Midbrain (tissue), 1 donor: Measurements from ENCODE around the gene ASCL1.
A peak's percentile ranks its signal among the peaks of the same experiment; 100 is the strongest.

Experiments
- DNase-seq: peaks from one replicate; lab custom pipeline; 2025; lab: John Stamatoyannopoulos, UW

Gene ASCL1

GRCh38 chr12:102957339-102958050 lies at the start of gene ASCL1:
Gene ASCL1 (plus strand): TSS chr12:102957674. CDS start chr12:102958245, 571 bp downstream.
- DNase-seq: peak; percentile 34

- DNase-seq: no peak
Measured at GRCh38 chr12:102907918-102908317, 49.6 kb upstream of the ASCL1 start.

GRCh38 chr12:102910137-102910536 lies 47.3 kb upstream of the ASCL1 start:
- DNase-seq: no peak

- no peak for DNase-seq
Measured at GRCh38 chr12:102910792-102911191, 46.7 kb upstream of the ASCL1 start.

- DNase-seq: no peak
Measured at GRCh38 chr12:102911320-102911719, 46.2 kb upstream of the ASCL1 start.

GRCh38 chr12:102912258-102912657 lies 45.2 kb upstream of the ASCL1 start:
- no peak for DNase-seq

GRCh38 chr12:102913453-102914226 lies 43.8 kb upstream of the ASCL1 start:
- DNase-seq: no peak

- DNase-seq: no peak
Measured at GRCh38 chr12:102916252-102917025, 41.0 kb upstream of the ASCL1 start.

GRCh38 chr12:102917026-102917787 lies 40.3 kb upstream of the ASCL1 start, which contains the start of gene PAH:
Gene PAH (minus strand): TSS chr12:102917244. CDS start chr12:102917130, 114 bp downstream.
- no peak for DNase-seq

GRCh38 chr12:102918840-102919239 lies 38.6 kb upstream of the ASCL1 start:
- no peak for DNase-seq

GRCh38 chr12:102920271-102920670 lies 37.2 kb upstream of the ASCL1 start:
- DNase-seq: no peak

- DNase-seq: no peak
Measured at GRCh38 chr12:102921240-102921639, 36.2 kb upstream of the ASCL1 start.

- no peak for DNase-seq
Measured at GRCh38 chr12:102927220-102927619, 30.3 kb upstream of the ASCL1 start.

GRCh38 chr12:102933168-102933567 lies 24.3 kb upstream of the ASCL1 start:
- no peak for DNase-seq

GRCh38 chr12:102939059-102939458 lies 18.4 kb upstream of the ASCL1 start:
- no peak for DNase-seq

GRCh38 chr12:102939670-102940222 lies 17.7 kb upstream of the ASCL1 start:
- no peak for DNase-seq

GRCh38 chr12:102946042-102946441 lies 11.4 kb upstream of the ASCL1 start:
- DNase-seq: no peak

- peak; percentile 64 for DNase-seq
Measured at GRCh38 chr12:102948941-102949352, 8.5 kb upstream of the ASCL1 start.

- DNase-seq: peak; percentile 46
Measured at GRCh38 chr12:102950107-102950949, 7.1 kb upstream of the ASCL1 start.

GRCh38 chr12:102950950-102951619 lies 6.4 kb upstream of the ASCL1 start:
- DNase-seq: no peak
